COR-L47 (cell line): Measurements from ENCODE around the gene PIGL.
"Not testable (repeated sequence)": the region's sequence is repeated elsewhere in the genome, so short reads cannot be mapped to it uniquely, and the experiment has no call there.

Experiments
- DNase-seq: peaks from one replicate; lab custom pipeline; 2025; lab: John Stamatoyannopoulos, UW

The PIGL gene

GRCh38 chr17:16312061-16312460 lies 95.1 kb downstream of the PIGL start:
- DNase-seq, result not testable (repeated sequence)

- DNase-seq, result no peak
Observed at GRCh38 chr17:16313139-16314090, 96.4 kb downstream of the PIGL start.

GRCh38 chr17:16314189-16314588 lies 97.2 kb downstream of the PIGL start:
- no peak for DNase-seq

- no peak for DNase-seq
Observed at GRCh38 chr17:16314859-16315258, 97.8 kb downstream of the PIGL start.

- no peak for DNase-seq
Observed at GRCh38 chr17:16319969-16320368, 103.0 kb downstream of the PIGL start.

GRCh38 chr17:16322636-16323035 lies 105.6 kb downstream of the PIGL start:
- DNase-seq, result no peak

GRCh38 chr17:16325964-16326363 lies 109.0 kb downstream of the PIGL start:
- DNase-seq, result no peak

- DNase-seq, result no peak
Observed at GRCh38 chr17:16327018-16327417, 110.0 kb downstream of the PIGL start.

GRCh38 chr17:16328997-16329396 lies 112.0 kb downstream of the PIGL start:
- DNase-seq, result no peak

- no peak for DNase-seq
Observed at GRCh38 chr17:16329519-16330271, 112.7 kb downstream of the PIGL start.

- no peak for DNase-seq
Observed at GRCh38 chr17:16338391-16338790, 121.4 kb downstream of the PIGL start.

GRCh38 chr17:16339402-16339801 lies 122.4 kb downstream of the PIGL start:
- DNase-seq, result no peak

- DNase-seq, result no peak
Observed at GRCh38 chr17:16339959-16340358, 122.9 kb downstream of the PIGL start.

GRCh38 chr17:16342979-16343378 lies 126.0 kb downstream of the PIGL start:
- DNase-seq, result no peak

- no peak for DNase-seq
Observed at GRCh38 chr17:16343569-16343968, 126.6 kb downstream of the PIGL start.

- DNase-seq, result no peak
Observed at GRCh38 chr17:16345565-16345964, 128.6 kb downstream of the PIGL start.

GRCh38 chr17:16346721-16347271 lies 129.8 kb downstream of the PIGL start:
- DNase-seq, result no peak

GRCh38 chr17:16348586-16348985 lies 131.6 kb downstream of the PIGL start:
- no peak for DNase-seq

GRCh38 chr17:16349431-16349830 lies 132.4 kb downstream of the PIGL start:
- DNase-seq, result no peak

GRCh38 chr17:16351831-16352230 lies 134.8 kb downstream of the PIGL start:
- no peak for DNase-seq

GRCh38 chr17:16352303-16352666 lies 135.3 kb downstream of the PIGL start:
- peak; percentile 66 for DNase-seq

GRCh38 chr17:16352667-16353316 lies 135.8 kb downstream of the PIGL start:
- peak; percentile 45 for DNase-seq
